GM12801 (cell line): Measurements from ENCODE around the gene GRK5.

Experiments used
- TF ChIP-seq, protein P1 (sequence below): IDR thresholded peaks from one replicate; pipeline ENCODE4 v1.5.1; 2011; ENCODE audit warnings: control low read depth; ENCODE audit not compliant: insufficient read length; ENCODE audit errors: extremely low read depth

GRK5 gene

DNA sequence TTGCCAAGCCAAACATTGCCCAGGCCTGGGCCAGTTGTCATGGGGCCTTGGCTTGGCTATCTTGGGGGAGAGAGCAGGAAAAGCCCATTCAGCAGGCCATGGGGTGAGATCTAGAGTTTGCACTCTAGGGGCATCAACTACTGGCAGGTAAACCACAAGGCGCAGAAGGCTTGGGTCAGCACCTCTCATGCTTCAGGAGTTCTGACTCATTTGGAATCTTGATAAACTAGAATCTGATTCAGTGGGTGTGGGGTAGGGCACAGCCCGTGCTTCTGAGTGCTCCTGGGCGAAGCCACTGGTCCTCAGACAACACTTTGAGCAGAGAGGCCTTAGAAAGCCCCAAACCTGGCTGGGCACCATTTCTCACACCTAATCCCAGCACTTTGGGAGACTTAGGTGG, 254.0 kb downstream of the GRK5 start:
- TF ChIP-seq, protein P1, sequence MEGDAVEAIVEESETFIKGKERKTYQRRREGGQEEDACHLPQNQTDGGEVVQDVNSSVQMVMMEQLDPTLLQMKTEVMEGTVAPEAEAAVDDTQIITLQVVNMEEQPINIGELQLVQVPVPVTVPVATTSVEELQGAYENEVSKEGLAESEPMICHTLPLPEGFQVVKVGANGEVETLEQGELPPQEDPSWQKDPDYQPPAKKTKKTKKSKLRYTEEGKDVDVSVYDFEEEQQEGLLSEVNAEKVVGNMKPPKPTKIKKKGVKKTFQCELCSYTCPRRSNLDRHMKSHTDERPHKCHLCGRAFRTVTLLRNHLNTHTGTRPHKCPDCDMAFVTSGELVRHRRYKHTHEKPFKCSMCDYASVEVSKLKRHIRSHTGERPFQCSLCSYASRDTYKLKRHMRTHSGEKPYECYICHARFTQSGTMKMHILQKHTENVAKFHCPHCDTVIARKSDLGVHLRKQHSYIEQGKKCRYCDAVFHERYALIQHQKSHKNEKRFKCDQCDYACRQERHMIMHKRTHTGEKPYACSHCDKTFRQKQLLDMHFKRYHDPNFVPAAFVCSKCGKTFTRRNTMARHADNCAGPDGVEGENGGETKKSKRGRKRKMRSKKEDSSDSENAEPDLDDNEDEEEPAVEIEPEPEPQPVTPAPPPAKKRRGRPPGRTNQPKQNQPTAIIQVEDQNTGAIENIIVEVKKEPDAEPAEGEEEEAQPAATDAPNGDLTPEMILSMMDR, result no peak

DNA sequence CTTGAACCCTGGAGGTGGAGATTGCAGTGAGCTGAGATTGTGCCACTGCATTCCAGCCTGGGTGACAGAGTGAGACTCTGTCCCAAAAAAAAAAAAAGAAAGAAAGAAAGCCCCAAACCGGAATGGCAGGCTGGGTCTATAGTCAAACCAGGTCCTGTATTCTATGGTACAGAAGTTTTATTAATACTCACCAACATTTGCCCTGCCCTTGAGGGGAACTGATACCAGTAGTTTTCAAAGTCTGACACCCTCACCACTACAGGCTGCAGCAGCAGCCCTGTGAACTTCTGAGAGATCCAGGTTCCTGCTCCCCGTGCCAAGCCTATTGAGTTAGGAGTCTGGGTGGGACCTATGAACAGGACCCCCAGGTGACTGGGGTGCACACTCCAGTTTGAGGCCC, 254.6 kb downstream of the GRK5 start:
- TF ChIP-seq, protein P1, result no peak

DNA sequence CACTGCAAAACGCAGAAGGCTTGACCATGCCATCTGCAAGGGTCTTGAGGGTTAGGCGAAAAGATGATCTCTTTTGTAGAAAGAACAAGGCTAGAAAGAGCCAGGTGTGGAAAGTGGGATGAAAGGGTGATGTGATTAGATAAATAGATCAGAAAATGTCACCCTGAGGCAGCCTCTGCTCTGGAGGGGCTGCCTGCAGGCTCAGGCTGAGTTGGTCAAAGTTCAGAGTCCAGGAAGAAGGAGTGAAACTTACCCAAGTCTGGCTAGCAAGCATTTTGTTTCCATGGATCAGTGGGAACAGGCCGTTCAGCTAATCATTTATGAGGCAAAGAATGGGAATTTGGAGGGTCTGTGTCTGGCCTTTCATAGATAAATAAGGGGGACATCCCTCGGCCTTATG, 255.4 kb downstream of the GRK5 start:
- TF ChIP-seq, protein P1, result no peak

DNA sequence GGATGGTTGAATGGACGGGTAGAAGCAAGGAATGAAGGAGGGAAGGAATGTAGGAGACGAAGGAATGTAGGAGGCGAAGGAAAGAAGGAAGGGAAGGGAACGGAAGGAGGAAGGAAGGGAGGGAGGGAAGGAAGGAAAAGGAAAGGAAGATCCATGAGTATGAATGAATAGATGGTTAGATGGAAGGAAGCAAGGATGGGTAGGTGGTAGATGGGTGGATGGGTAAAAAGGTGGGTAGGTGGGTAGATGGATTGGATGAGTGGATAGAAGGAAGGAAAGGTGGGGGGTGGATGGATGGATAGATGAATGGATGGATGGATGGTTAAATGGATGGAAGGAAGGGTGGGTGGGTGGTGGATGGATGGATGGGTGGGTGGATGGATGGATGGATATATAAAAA, 257.7 kb downstream of the GRK5 start:
- TF ChIP-seq, protein P1, result no peak

DNA sequence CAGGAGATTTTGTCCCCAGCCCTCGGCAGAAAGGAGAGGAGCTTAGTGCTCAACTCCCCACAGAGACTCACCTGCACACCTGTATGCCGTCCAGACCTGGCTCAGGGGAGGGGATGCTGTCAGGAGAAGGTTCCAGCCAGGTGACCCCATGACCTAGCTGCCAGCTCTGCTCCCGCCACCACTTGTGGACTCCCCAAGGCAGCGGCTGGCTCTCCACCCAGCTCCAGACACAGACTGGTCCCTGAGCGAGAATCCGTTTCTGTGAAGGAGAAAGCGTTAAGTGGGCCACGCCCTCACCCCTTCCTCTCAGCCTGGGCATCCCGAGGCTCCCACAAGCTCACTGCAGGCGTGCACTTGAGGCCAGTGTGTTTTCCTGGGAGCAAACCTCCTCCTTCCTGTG, 258.7 kb downstream of the GRK5 start:
- TF ChIP-seq, protein P1, result no peak

DNA sequence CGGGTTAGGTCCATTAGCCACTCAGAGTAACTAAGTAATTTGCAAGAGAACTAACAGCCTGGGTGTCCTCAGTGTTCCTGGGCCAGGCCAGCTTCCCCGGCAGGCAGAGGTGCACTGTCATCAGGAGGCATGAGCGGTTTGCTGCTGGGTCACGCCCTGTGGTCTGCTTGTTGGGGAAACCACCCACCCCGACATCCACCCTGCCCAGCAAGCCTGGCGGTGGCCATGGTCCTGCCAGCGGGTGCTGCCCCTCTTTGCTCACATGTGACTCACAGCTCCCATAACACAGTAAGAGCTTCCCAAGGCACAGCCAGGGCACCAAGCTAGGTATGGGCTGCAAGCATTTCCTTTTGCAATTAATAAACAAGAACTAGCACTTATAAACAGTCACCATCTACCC, 259.3 kb downstream of the GRK5 start:
- TF ChIP-seq, protein P1, result no peak

DNA sequence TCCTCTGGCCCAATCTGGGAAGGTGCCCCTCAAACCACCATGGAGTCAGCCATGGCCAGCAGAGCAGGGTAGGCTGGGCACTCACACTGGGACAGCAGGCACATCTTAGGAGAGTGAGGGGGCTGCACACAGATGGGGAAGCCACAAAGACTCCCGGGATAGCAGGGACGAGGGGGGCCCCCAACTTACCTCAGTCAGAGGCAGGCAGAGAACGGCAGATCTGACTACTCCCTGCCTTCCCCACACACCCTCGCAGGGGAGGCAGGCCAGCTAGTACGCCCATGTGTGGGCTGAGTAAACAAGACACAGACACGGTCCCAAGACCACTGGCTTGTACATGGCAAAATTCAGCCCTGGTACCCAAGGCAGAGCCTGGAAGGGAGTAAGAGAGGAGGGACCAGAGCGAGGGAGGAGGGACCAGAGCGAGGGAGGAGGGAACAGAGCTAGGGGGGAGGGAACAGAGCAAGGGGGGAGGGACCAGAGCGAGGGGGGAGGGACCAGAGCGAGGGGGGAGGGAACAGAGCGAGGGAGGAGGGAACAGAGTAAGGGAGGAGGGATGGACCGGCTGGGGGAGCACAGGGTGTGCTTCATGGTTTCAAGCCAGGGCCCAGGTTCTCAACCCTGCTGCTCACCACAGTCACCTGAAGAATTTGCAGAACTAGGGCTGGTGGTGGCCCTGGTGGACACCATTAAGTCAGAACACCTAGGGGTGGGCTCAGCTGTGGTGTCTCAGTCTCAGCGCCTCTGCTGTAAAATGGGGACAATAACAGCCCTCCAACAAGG, 261.4 kb downstream of the GRK5 start:
- TF ChIP-seq, protein P1, result no peak
